K562 (cell line): ENCODE results near the gene MICALL2. TPM values are rescaled to one million over a fixed set of nuclear protein-coding genes. Genes with fewer than 3 reads are reported as not detected.

Experiments used
- BRCA1 ChIP-seq, 2 experiments: fragments of 450-650 bp in 1 of 2; sonication (generic) in 1 of 2; formaldehyde crosslinking in 1 of 2; IDR thresholded peaks; 2 replicates each; pipeline versions ENCODE4 v1.5.0 to v1.6.1; 2017 to 2020; ENCODE audit warnings: mild to moderate bottlenecking in 1 of 2, missing genetic modification reagents in 1 of 2
- BRF1 ChIP-seq: IDR thresholded peaks from 3 replicates; pipeline ENCODE4 v1.6.1; 2011; ENCODE audit warnings: borderline replicate concordance, mild to moderate bottlenecking; ENCODE audit not compliant: insufficient read length; ENCODE audit errors: extremely low read depth
- JUND ChIP-seq, 2 experiments: IDR thresholded peaks; 2 replicates in 1 of 2; 3 replicates in 1 of 2; pipeline ENCODE4 v1.6.1; 2011; ENCODE audit warnings: borderline replicate concordance in 2 of 2, low read depth in 2 of 2, low read length in 2 of 2, improper control_type of control experiment in 1 of 2, missing biosample characterization in 1 of 2, missing genetic modification characterization in 1 of 2, missing genetic modification reagents in 1 of 2
- NRF1 ChIP-seq, 2 experiments: fragments of 450-650 bp; IDR thresholded peaks in 1 of 2; conservative IDR thresholded peaks in 1 of 2; 2 replicates each; pipeline ENCODE4 v1.6.1; 2014; ENCODE audit warnings: mild to moderate bottlenecking in 2 of 2
- SMC3 ChIP-seq: conservative IDR thresholded peaks from 2 replicates; pipeline ENCODE4 v1.6.1; 2011; ENCODE audit warnings: low read depth, low read length, improper control_type of control experiment; ENCODE audit not compliant: insufficient read depth
- ZNF239 ChIP-seq: fragments of 250-450 bp; sonication (Bioruptor Pico); IDR thresholded peaks from 2 replicates; pipeline ENCODE4 v1.4.0; 2020; ENCODE audit warnings: mild to moderate bottlenecking
- ZNF3 ChIP-seq: fragments of 250-450 bp; sonication (Bioruptor Pico); IDR thresholded peaks from 2 replicates; pipeline ENCODE4 v1.5.0; 2021; ENCODE audit warnings: mild to moderate bottlenecking, moderate library complexity
- polyA plus RNA-seq, 8 experiments: library from polyadenylated mRNA; depleted of rRNA in 4 of 8; stranded (reverse) in 5 of 8; unstranded in 3 of 8; fragments of >200 nt; fragmentation: Nextera tagmentation in 2 of 8; fragmentation: Illumina TruSeq in 1 of 8; extraction: Ambion mirVana in 2 of 8; extraction: Trizol in 1 of 8; gene quantifications; 2 replicates each; pipeline versions ENCODE4 v1.2.1 to v1.2.3, GENCODE V29; 2011 to 2014; ENCODE audit warnings: inconsistent platforms in 1 of 8, missing spikeins in 1 of 8
- total RNA-seq, 7 experiments: library from RNA; depleted of rRNA in 6 of 7; stranded (reverse); fragments of >200 nt in 6 of 7; fragmentation: Illumina TruSeq in 2 of 7; extraction: Trizol in 2 of 7; gene quantifications; 2 replicates each; pipeline versions ENCODE4 v1.2.1 to v1.2.3, GENCODE V29; 2011 to 2021; ENCODE audit warnings: low replicate concordance in 1 of 7
- TF ChIP-seq, protein P1 (sequence below): fragments of 250-450 bp; sonication (Bioruptor Pico); IDR thresholded peaks from 2 replicates; pipeline ENCODE4 v1.5.0; 2020; ENCODE audit warnings: mild to moderate bottlenecking, borderline replicate concordance
- TF ChIP-seq, protein P2 (sequence below): fragments of 250-450 bp; sonication (Bioruptor Pico); IDR thresholded peaks from 2 replicates; pipeline ENCODE4 v1.5.0; 2022; ENCODE audit warnings: mild to moderate bottlenecking
- TF ChIP-seq, protein P3 (sequence below): sonication (generic); formaldehyde crosslinking; IDR thresholded peaks from 2 replicates; pipeline ENCODE4 v1.8.1; 2023; ENCODE audit warnings: mild to moderate bottlenecking, missing genetic modification reagents, moderate library complexity

MICALL2 gene
- total and polyA plus RNA-seq, 9 of the 15 experiments (the other 6 are each of a cell fraction or from before 2014, with no cell fraction given): 1.8 to 103 (median 17.0) TPM

DNA sequence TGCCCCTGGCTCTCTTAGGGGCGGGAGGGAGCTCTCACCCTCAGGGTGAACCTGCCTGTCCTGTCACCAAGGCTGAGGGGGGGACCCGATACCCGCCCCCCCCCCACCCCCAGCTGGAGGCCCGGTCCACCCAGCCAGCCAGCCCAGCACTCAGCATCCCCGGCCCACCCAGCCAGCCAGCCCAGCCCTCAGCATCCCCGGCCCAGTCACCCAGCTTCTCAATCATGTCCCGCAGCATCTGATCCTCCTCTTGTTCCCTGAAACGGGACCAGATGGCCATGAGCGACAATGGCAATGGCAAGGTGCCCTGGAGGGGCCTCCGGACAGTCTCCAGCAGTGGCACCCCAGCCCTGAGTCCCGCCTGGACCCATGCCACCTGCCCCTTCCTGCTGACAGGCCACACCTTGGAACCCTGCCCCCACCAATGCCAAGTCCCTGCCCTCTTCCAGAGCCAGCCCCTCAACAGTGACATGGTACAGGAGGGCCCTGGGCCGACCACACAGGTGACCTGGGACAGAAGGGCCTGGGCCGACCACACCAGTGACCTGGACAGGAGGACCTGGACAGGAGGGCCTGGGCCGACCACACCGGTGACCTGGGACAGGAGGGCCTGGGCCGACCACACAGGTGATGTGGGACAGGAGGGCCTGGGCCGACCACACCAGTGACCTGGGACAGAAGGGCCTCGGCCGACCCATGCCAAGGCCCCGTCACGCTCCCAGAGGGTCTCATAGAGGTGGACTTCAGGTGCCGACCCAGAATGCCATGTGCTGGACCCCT is 24.2 kb downstream of the MICALL2 start (continued):
- TF ChIP-seq, protein P1, sequence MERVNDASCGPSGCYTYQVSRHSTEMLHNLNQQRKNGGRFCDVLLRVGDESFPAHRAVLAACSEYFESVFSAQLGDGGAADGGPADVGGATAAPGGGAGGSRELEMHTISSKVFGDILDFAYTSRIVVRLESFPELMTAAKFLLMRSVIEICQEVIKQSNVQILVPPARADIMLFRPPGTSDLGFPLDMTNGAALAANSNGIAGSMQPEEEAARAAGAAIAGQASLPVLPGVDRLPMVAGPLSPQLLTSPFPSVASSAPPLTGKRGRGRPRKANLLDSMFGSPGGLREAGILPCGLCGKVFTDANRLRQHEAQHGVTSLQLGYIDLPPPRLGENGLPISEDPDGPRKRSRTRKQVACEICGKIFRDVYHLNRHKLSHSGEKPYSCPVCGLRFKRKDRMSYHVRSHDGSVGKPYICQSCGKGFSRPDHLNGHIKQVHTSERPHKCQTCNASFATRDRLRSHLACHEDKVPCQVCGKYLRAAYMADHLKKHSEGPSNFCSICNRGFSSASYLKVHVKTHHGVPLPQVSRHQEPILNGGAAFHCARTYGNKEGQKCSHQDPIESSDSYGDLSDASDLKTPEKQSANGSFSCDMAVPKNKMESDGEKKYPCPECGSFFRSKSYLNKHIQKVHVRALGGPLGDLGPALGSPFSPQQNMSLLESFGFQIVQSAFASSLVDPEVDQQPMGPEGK: no peak
- TF ChIP-seq BRF1: no peak
- TF ChIP-seq ZNF3: no peak
- TF ChIP-seq, protein P2, sequence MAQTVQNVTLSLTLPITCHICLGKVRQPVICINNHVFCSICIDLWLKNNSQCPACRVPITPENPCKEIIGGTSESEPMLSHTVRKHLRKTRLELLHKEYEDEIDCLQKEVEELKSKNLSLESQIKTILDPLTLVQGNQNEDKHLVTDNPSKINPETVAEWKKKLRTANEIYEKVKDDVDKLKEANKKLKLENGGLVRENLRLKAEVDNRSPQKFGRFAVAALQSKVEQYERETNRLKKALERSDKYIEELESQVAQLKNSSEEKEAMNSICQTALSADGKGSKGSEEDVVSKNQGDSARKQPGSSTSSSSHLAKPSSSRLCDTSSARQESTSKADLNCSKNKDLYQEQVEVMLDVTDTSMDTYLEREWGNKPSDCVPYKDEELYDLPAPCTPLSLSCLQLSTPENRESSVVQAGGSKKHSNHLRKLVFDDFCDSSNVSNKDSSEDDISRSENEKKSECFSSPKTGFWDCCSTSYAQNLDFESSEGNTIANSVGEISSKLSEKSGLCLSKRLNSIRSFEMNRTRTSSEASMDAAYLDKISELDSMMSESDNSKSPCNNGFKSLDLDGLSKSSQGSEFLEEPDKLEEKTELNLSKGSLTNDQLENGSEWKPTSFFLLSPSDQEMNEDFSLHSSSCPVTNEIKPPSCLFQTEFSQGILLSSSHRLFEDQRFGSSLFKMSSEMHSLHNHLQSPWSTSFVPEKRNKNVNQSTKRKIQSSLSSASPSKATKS (CRISPR knock-in tag): no peak
- TF ChIP-seq SMC3: no peak
- no peak for TF ChIP-seq ZNF239 (CRISPR knock-in tag)
- TF ChIP-seq, protein P3, sequence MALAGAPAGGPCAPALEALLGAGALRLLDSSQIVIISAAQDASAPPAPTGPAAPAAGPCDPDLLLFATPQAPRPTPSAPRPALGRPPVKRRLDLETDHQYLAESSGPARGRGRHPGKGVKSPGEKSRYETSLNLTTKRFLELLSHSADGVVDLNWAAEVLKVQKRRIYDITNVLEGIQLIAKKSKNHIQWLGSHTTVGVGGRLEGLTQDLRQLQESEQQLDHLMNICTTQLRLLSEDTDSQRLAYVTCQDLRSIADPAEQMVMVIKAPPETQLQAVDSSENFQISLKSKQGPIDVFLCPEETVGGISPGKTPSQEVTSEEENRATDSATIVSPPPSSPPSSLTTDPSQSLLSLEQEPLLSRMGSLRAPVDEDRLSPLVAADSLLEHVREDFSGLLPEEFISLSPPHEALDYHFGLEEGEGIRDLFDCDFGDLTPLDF (CRISPR knock-in tag): no peak
- TF ChIP-seq BRCA1 (IDR thresholded peaks at IDR 0.05): no peak
- TF ChIP-seq BRCA1 (CRISPR knock-in tag; IDR thresholded peaks at IDR 0.05): no peak
- no peak for TF ChIP-seq NRF1 (conservative IDR thresholded peaks at IDR 0.05 in 1 of 2, IDR thresholded peaks at IDR 0.05 in 1 of 2)
- TF ChIP-seq JUND (IDR thresholded peaks at IDR 0.05; ENCODE audit: borderline replicate concordance, low read depth, low read length): no peak
- no peak for TF ChIP-seq JUND (tag; IDR thresholded peaks at IDR 0.05; ENCODE audit: borderline replicate concordance, low read depth, low read length)
- TF ChIP-seq, all 486 proteins: peak for 0
